ENCODE results near the gene MAGI2. TPM values are rescaled to one million over a fixed set of nuclear protein-coding genes. Genes with fewer than 3 reads are reported as not detected.
"Not testable (repeated sequence)": the region's sequence is repeated elsewhere in the genome, so short reads cannot be mapped to it uniquely, and the experiment has no call there.

The MAGI2 gene
- total and polyA plus RNA-seq, 4 donors: 43.4 to 61.3 (median 50.1) TPM

DNA sequence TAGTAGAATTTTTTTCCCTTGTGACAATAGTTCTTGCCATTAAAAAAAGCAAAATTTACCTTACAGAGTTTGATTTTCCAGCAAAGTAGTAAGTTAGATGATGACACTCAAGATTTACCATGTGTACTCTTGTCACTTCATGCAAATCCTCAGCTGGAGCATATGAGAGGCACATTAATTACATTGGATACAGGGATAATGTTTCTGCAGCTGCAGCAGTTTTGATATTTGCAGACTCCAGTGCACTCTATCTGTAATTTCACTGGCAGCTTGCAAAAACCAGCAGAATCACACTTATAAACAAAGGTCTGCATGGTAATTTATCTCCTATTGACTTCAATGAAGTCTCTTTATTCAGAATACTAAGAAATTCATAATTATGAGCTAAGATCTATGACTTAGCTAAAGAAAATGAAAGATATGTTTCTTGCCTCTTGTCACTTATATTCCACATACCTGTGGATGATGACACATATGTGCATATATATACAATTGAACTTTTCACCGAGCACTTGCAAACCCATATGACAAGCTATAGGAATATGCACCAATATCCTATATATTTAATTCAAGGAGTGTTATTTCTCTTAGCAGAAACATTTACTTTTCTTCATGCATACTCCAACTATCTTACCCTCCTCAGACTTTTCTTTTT, 1124.3 kb downstream of the MAGI2 start:
- DNase-seq (ENCODE audit: low read depth in 4 of 6, low spot score in 6 of 6): peak in 2 of 6 donors; percentile 30 to 69
- Histone ChIP-seq H3K4me1 (ENCODE audit: control insufficient read depth, insufficient read depth, low read length) (peaks cover 4% of the 10 kb centered on the region), H3K36me3 (ENCODE audit: control insufficient read depth, insufficient read depth, low read length) (no peaks in the 10 kb centered on the region), H3K9me3 (ENCODE audit: control insufficient read depth, insufficient read depth, low read length) (no peaks in the 10 kb centered on the region), H3K27me3 (ENCODE audit: control insufficient read depth, insufficient read depth, low read length) (no peaks in the 10 kb centered on the region), H3K27ac (ENCODE audit: low read depth, low read length) (no peak overlapping the region), H3K4me3 (ENCODE audit: low read depth, low read length) (no peak overlapping the region)
- WGBS (ENCODE audit: insufficient coverage): no CpG with 5 or more reads among the region's 1 CpG

DNA sequence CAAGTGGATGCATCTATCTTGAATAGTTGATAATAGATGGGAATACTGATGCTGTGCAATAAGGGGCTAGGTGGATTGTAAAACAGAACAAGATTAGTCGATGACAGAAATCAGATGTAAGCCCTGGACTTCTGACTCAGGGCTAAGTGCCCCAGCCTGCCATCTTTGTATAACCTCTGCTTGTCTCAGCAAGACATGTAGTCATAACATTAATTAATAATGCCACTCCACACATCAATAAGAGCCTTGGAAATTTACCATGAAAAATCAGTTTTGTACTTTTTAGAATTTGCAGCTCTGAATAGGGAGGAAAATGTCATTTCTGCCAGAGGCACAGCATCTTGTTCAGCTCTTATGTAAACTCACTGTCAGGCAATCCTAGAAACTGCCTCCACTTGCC, 1125.7 kb downstream of the MAGI2 start:
- 100% methylated on average over 1 of the region's 1 CpG for WGBS (ENCODE audit: insufficient coverage)
- no peak for DNase-seq (ENCODE audit: low read depth in 4 of 6, low spot score in 6 of 6)
- Histone ChIP-seq H3K36me3 (ENCODE audit: control insufficient read depth, insufficient read depth, low read length) (no peaks in the 10 kb centered on the region), H3K27me3 (ENCODE audit: control insufficient read depth, insufficient read depth, low read length) (no peaks in the 10 kb centered on the region), H3K27ac (ENCODE audit: low read depth, low read length) (no peak overlapping the region), H3K4me3 (ENCODE audit: low read depth, low read length) (no peak overlapping the region), H3K4me1 (ENCODE audit: control insufficient read depth, insufficient read depth, low read length) (peaks cover 4% of the 10 kb centered on the region), H3K9me3 (ENCODE audit: control insufficient read depth, insufficient read depth, low read length) (no peaks in the 10 kb centered on the region)

DNA sequence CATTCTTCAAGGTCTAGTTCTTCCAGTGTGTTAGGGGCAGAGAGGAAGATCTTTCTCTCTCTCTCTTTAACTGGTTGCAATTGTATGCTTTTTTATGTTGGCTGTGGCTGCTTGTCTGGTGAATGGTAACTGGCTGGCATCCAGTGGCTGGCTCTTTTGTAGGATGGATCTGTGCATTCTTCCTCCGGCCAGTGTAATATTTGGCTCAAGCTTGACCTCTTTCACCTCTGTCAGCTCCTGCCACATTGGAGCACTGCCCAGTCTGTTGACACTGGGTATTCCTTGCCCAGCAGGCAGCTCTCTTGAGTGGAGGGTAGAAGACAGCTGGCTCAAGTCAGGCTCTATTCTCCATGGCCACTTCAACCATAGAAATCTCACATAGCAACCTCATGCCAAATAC, 1126.6 kb downstream of the MAGI2 start:
- Histone ChIP-seq H3K4me3 (ENCODE audit: low read depth, low read length) (no peak overlapping the region), H3K27ac (ENCODE audit: low read depth, low read length) (no peak overlapping the region), H3K27me3 (ENCODE audit: control insufficient read depth, insufficient read depth, low read length) (no peaks in the 10 kb centered on the region), H3K9me3 (ENCODE audit: control insufficient read depth, insufficient read depth, low read length) (no peaks in the 10 kb centered on the region), H3K36me3 (ENCODE audit: control insufficient read depth, insufficient read depth, low read length) (no peaks in the 10 kb centered on the region), H3K4me1 (ENCODE audit: control insufficient read depth, insufficient read depth, low read length) (peaks cover 4% of the 10 kb centered on the region)
- peak; percentile 38 to 88 (median 64) for DNase-seq (ENCODE audit: low read depth in 4 of 6, low spot score in 6 of 6)
- 0% methylated on average over 1 of the region's 1 CpG for WGBS (ENCODE audit: insufficient coverage)

DNA sequence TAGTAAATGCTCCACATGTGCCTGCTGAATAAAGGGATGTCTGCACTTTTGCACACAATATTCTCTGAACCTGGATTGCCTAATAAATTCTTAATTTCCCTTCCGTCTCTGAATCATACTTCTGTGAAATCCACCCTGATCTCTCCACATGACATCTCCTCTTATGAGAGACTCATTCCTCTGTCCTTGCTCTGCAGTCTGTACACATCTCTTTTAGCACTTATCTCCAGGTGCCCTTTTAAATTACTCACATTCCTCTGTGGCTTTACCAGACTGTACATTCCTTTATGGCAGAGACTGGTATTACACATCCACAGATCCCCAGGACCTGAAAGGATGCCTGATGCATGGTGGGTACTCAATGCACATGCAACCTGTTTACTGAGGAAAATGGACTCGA, 1127.3 kb downstream of the MAGI2 start:
- Histone ChIP-seq H3K36me3 (ENCODE audit: control insufficient read depth, insufficient read depth, low read length) (no peaks in the 10 kb centered on the region), H3K27me3 (ENCODE audit: control insufficient read depth, insufficient read depth, low read length) (no peaks in the 10 kb centered on the region), H3K27ac (ENCODE audit: low read depth, low read length) (no peak overlapping the region), H3K9me3 (ENCODE audit: control insufficient read depth, insufficient read depth, low read length) (no peaks in the 10 kb centered on the region), H3K4me3 (ENCODE audit: low read depth, low read length) (no peak overlapping the region), H3K4me1 (ENCODE audit: control insufficient read depth, insufficient read depth, low read length) (peaks cover 4% of the 10 kb centered on the region)
- WGBS (ENCODE audit: insufficient coverage): 83% methylated on average over 1 of the region's 2 CpGs
- no peak for DNase-seq (ENCODE audit: low read depth in 4 of 6, low spot score in 6 of 6)

DNA sequence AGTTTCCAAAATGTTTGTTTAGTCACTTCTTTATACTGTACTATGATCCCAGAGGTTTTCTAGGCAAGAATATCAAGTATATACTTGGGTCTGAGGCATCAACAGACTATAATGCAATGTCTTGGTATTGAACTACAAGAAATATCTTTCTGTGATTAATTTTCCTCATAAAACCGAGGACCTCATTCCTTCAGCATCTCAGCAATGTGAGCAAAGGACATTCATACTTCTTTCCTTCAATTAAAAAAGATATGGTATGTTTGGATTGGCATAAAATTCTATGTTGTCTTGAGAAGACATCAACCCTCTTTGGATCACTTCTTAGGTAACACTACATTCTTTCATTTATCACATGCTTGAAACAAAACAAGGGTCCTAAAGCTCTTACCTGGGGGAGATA, 1130.3 kb downstream of the MAGI2 start:
- H3K36me3 ChIP-seq (ENCODE audit: control insufficient read depth, insufficient read depth, low read length): no peaks in the 10 kb centered on the region
- no peaks in the 10 kb centered on the region for H3K9me3 ChIP-seq (ENCODE audit: control insufficient read depth, insufficient read depth, low read length)
- H3K4me3 ChIP-seq (ENCODE audit: low read depth, low read length): no peak overlapping the region
- no peak overlapping the region for H3K27ac ChIP-seq (ENCODE audit: low read depth, low read length)
- H3K27me3 ChIP-seq (ENCODE audit: control insufficient read depth, insufficient read depth, low read length): no peaks in the 10 kb centered on the region
- no peak for DNase-seq (ENCODE audit: low read depth in 4 of 6, low spot score in 6 of 6)
- H3K4me1 ChIP-seq (ENCODE audit: control insufficient read depth, insufficient read depth, low read length): peaks cover 4% of the 10 kb centered on the region
- WGBS (ENCODE audit: insufficient coverage): no CpG with 5 or more reads among the region's 1 CpG

DNA sequence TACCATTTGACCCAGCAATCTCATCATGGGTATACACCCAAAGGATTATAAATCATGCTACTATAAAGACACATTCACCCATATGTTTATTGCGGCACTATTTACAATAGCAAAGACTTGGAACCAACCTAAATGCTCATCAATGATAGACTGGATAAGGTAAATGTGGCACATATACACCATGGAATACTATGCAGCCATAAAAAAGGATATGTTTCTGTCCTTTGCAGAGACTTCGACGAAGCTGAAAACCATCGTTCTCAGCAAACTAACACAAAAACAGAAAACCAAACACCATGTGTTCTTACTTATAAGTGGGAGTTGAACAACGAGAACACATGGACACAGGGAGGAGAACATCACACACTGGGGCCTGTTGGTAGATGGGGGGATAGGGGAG, 1131.2 kb downstream of the MAGI2 start:
- not testable (repeated sequence) for H3K27ac ChIP-seq (ENCODE audit: low read depth, low read length); H3K9me3 ChIP-seq (ENCODE audit: control insufficient read depth, insufficient read depth, low read length); H3K36me3 ChIP-seq (ENCODE audit: control insufficient read depth, insufficient read depth, low read length); DNase-seq (ENCODE audit: low read depth in 4 of 6, low spot score in 6 of 6); H3K4me3 ChIP-seq (ENCODE audit: low read depth, low read length); H3K27me3 ChIP-seq (ENCODE audit: control insufficient read depth, insufficient read depth, low read length); H3K4me1 ChIP-seq (ENCODE audit: control insufficient read depth, insufficient read depth, low read length)
- no CpG with 5 or more reads among the region's 5 CpGs for WGBS (ENCODE audit: insufficient coverage)

DNA sequence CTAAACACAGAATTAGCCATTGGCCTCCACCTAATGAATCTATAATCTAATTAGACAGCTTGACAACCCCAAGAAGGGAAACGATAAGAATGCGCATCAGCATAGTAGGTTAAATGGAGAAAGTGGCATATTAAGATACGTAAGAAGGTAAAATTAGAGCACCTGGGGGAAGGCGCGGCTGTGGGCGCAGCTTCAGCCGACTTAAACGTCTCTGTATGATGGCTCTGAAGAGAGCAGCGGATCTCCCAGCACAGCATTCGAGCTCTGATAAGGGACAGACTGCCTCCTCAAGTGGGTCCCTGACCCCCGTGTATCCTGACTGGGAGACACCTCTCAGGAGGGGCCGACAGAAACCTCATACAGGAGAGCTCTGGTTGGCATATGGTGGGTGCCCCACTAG, 1136.1 kb downstream of the MAGI2 start:
- Histone ChIP-seq H3K4me3 (ENCODE audit: low read depth, low read length) (no peak overlapping the region), H3K27ac (ENCODE audit: low read depth, low read length) (no peak overlapping the region), H3K36me3 (ENCODE audit: control insufficient read depth, insufficient read depth, low read length) (peaks cover 2% of the 10 kb centered on the region), H3K9me3 (ENCODE audit: control insufficient read depth, insufficient read depth, low read length) (no peaks in the 10 kb centered on the region), H3K4me1 (ENCODE audit: control insufficient read depth, insufficient read depth, low read length) (no peaks in the 10 kb centered on the region), H3K27me3 (ENCODE audit: control insufficient read depth, insufficient read depth, low read length) (no peaks in the 10 kb centered on the region)
- WGBS (ENCODE audit: insufficient coverage): 78% methylated on average over 12 of the region's 12 CpGs
- no peak for DNase-seq (ENCODE audit: low read depth in 4 of 6, low spot score in 6 of 6)

DNA sequence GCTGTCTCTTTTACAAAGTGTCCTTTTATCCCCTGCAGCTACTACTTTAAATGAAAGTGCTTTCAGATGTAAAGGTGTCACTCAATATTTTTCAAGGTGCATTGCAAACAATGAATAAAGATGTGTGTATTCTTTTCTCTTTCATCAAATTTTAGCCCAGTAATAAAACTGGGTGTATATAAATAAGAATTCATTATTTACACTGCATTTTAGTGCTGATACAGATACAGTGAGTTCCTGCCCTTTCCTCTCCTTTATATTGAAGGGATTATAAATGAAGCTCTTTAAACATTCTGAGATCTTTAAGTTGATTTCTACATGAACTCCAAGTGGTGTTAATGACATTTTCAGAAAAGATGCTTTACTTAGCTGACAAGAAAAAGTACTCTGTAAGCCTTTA, 1137.4 kb downstream of the MAGI2 start:
- no peak overlapping the region for H3K27ac ChIP-seq (ENCODE audit: low read depth, low read length)
- no peak for DNase-seq (ENCODE audit: low read depth in 4 of 6, low spot score in 6 of 6)
- H3K36me3 ChIP-seq (ENCODE audit: control insufficient read depth, insufficient read depth, low read length): peaks cover 2% of the 10 kb centered on the region
- no peaks in the 10 kb centered on the region for H3K4me1 ChIP-seq (ENCODE audit: control insufficient read depth, insufficient read depth, low read length)
- no peaks in the 10 kb centered on the region for H3K27me3 ChIP-seq (ENCODE audit: control insufficient read depth, insufficient read depth, low read length)
- no peak overlapping the region for H3K4me3 ChIP-seq (ENCODE audit: low read depth, low read length)
- no peaks in the 10 kb centered on the region for H3K9me3 ChIP-seq (ENCODE audit: control insufficient read depth, insufficient read depth, low read length)

DNA sequence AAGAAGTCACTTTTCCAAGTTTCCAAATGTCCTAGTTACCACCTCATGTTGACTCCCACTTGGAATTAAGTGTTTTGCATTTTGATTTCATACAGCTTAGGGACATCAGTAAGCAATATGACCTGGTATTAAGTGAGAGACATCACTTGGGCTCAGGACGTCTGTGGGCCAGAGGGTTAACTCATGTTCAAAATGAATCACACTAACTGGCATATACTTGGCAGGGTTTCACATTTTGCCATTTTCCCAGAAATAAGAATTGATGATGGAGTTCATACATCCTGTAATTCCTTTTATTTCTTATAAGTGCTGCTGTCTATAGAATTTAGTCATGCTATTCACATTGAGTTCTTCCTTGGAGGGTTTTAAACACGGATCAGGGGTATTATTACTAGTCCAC, 1138.3 kb downstream of the MAGI2 start:
- Histone ChIP-seq H3K27ac (ENCODE audit: low read depth, low read length) (no peak overlapping the region), H3K27me3 (ENCODE audit: control insufficient read depth, insufficient read depth, low read length) (no peaks in the 10 kb centered on the region), H3K4me3 (ENCODE audit: low read depth, low read length) (no peak overlapping the region), H3K4me1 (ENCODE audit: control insufficient read depth, insufficient read depth, low read length) (no peaks in the 10 kb centered on the region), H3K9me3 (ENCODE audit: control insufficient read depth, insufficient read depth, low read length) (no peaks in the 10 kb centered on the region), H3K36me3 (ENCODE audit: control insufficient read depth, insufficient read depth, low read length) (peaks cover 2% of the 10 kb centered on the region)
- DNase-seq (ENCODE audit: low read depth in 4 of 6, low spot score in 6 of 6): peak in 1 of 6 donors; percentile 27
- WGBS (ENCODE audit: insufficient coverage): no CpG with 5 or more reads among the region's 2 CpGs

DNA sequence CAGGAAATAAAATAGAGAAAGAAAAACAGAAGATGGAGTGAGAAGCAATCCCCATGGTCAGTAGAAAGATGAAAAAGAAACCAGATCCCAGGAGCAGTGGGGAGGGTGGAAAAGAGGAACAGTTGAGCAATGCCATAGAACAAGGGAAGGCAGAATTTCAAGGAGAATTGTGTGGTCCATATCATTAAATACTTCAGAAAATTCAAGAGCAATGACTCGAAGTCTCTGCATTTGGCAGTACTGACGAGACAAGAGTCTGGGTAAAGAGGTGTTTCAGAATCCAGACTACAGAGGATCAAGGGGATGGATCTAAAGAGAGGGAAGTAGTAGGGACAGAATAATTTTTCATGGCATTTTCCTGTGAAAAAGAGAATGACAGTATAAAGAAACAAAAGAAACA, 1142.3 kb downstream of the MAGI2 start:
- H3K4me1 ChIP-seq (ENCODE audit: control insufficient read depth, insufficient read depth, low read length): no peaks in the 10 kb centered on the region
- no peaks in the 10 kb centered on the region for H3K36me3 ChIP-seq (ENCODE audit: control insufficient read depth, insufficient read depth, low read length)
- H3K4me3 ChIP-seq (ENCODE audit: low read depth, low read length): no peak overlapping the region
- DNase-seq (ENCODE audit: low read depth in 4 of 6, low spot score in 6 of 6): no peak
- H3K27me3 ChIP-seq (ENCODE audit: control insufficient read depth, insufficient read depth, low read length): no peaks in the 10 kb centered on the region
- WGBS (ENCODE audit: insufficient coverage): 100% methylated on average over 1 of the region's 2 CpGs
- no peaks in the 10 kb centered on the region for H3K9me3 ChIP-seq (ENCODE audit: control insufficient read depth, insufficient read depth, low read length)
- H3K27ac ChIP-seq (ENCODE audit: low read depth, low read length): no peak overlapping the region

Data from spinal cord (tissue), 10 donors.